Transverse colon (tissue), 3 donors: ENCODE results near the gene PPP1R14C.

Experiments used
- EP300 ChIP-seq: sonication (generic); formaldehyde crosslinking; IDR thresholded peaks from one replicate; pipeline ENCODE4 v1.6.1; 2017; ENCODE audit warnings: antibody characterized with exemption, low read depth
- POLR2A ChIP-seq: fragments of 450-650 bp; IDR thresholded peaks from one replicate; pipeline ENCODE4 v1.6.1; 2016; ENCODE audit warnings: antibody characterized with exemption, mild to moderate bottlenecking, moderate library complexity
- TF ChIP-seq, protein P1 (sequence below), 5 experiments: fragments of 200-600 bp in 3 of 5; fragments of 450-650 bp in 2 of 5; sonication (generic) in 3 of 5; IDR thresholded peaks; 1 replicate in 2 of 5; 2 replicates in 3 of 5; pipeline ENCODE4 v1.5.1; 2016 to 2017; ENCODE audit warnings: antibody characterized with exemption in 5 of 5, inconsistent platforms in 3 of 5, mild to moderate bottlenecking in 2 of 5, moderate library complexity in 1 of 5

- TF ChIP-seq, protein P1, sequence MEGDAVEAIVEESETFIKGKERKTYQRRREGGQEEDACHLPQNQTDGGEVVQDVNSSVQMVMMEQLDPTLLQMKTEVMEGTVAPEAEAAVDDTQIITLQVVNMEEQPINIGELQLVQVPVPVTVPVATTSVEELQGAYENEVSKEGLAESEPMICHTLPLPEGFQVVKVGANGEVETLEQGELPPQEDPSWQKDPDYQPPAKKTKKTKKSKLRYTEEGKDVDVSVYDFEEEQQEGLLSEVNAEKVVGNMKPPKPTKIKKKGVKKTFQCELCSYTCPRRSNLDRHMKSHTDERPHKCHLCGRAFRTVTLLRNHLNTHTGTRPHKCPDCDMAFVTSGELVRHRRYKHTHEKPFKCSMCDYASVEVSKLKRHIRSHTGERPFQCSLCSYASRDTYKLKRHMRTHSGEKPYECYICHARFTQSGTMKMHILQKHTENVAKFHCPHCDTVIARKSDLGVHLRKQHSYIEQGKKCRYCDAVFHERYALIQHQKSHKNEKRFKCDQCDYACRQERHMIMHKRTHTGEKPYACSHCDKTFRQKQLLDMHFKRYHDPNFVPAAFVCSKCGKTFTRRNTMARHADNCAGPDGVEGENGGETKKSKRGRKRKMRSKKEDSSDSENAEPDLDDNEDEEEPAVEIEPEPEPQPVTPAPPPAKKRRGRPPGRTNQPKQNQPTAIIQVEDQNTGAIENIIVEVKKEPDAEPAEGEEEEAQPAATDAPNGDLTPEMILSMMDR (IDR thresholded peaks at IDR 0.05), result no peak
- TF ChIP-seq POLR2A (no peak), EP300 (no peak)
Measured at GRCh38 chr6:150118627-150119026, 24.2 kb upstream of the PPP1R14C start.
